ENCODE results near the gene PTPRD.

PTPRD gene

GRCh38 chr9:9605681-9606080, 1007.1 kb downstream of the PTPRD start:
- DNase-seq (ENCODE audit: low spot score), result no peak

GRCh38 chr9:9603345-9603744, 1009.5 kb downstream of the PTPRD start:
- DNase-seq (ENCODE audit: low spot score), result no peak

GRCh38 chr9:9598723-9599122, 1014.1 kb downstream of the PTPRD start:
- peak; percentile 24 for DNase-seq (ENCODE audit: low spot score)

- DNase-seq (ENCODE audit: low spot score), result no peak
Observed at GRCh38 chr9:9592104-9592503, 1020.7 kb downstream of the PTPRD start.

- DNase-seq (ENCODE audit: low spot score), result no peak
Observed at GRCh38 chr9:9585920-9586319, 1026.9 kb downstream of the PTPRD start.

- no peak for DNase-seq (ENCODE audit: low spot score)
Observed at GRCh38 chr9:9574080-9574479, 1038.7 kb downstream of the PTPRD start.

- DNase-seq (ENCODE audit: low spot score), result no peak
Observed at GRCh38 chr9:9565700-9566099, 1047.1 kb downstream of the PTPRD start.

GRCh38 chr9:9563817-9564216, 1049.0 kb downstream of the PTPRD start:
- no peak for DNase-seq (ENCODE audit: low spot score)

GRCh38 chr9:9560382-9561035, 1052.3 kb downstream of the PTPRD start:
- no peak for DNase-seq (ENCODE audit: low spot score)

- DNase-seq (ENCODE audit: low spot score), result no peak
Observed at GRCh38 chr9:9558907-9559306, 1053.9 kb downstream of the PTPRD start.

- DNase-seq (ENCODE audit: low spot score), result no peak
Observed at GRCh38 chr9:9557804-9558334, 1054.9 kb downstream of the PTPRD start.

GRCh38 chr9:9556865-9557803, 1055.7 kb downstream of the PTPRD start:
- DNase-seq (ENCODE audit: low spot score), result no peak

- DNase-seq (ENCODE audit: low spot score), result no peak
Observed at GRCh38 chr9:9552665-9553064, 1060.1 kb downstream of the PTPRD start.

- DNase-seq (ENCODE audit: low spot score), result no peak
Observed at GRCh38 chr9:9538766-9539165, 1074.0 kb downstream of the PTPRD start.

- DNase-seq (ENCODE audit: low spot score), result no peak
Observed at GRCh38 chr9:9538356-9538755, 1074.4 kb downstream of the PTPRD start.

GRCh38 chr9:9536523-9536922, 1076.3 kb downstream of the PTPRD start:
- DNase-seq (ENCODE audit: low spot score), result no peak

- DNase-seq (ENCODE audit: low spot score), result no peak
Observed at GRCh38 chr9:9523476-9524139, 1089.2 kb downstream of the PTPRD start.

GRCh38 chr9:9522406-9522805, 1090.4 kb downstream of the PTPRD start:
- DNase-seq (ENCODE audit: low spot score), result no peak

- DNase-seq (ENCODE audit: low spot score), result no peak
Observed at GRCh38 chr9:9521033-9521779, 1091.6 kb downstream of the PTPRD start.

- DNase-seq (ENCODE audit: low spot score), result no peak
Observed at GRCh38 chr9:9504869-9505268, 1107.9 kb downstream of the PTPRD start.

- no peak for DNase-seq (ENCODE audit: low spot score)
Observed at GRCh38 chr9:9499546-9499945, 1113.3 kb downstream of the PTPRD start.

GRCh38 chr9:9498846-9499245, 1114.0 kb downstream of the PTPRD start:
- DNase-seq (ENCODE audit: low spot score), result no peak
